GM18909 (cell line): ENCODE data around the gene ABL2.
A peak's percentile ranks its signal among the peaks of the same experiment; 100 is the strongest.
"Not testable (repeated sequence)": the region's sequence is repeated elsewhere in the genome, so short reads cannot be mapped to it uniquely, and the experiment has no call there.

Experiments
- ATAC-seq: cut with Tn5 transposase; IDR thresholded peaks from one replicate; pipeline ENCODE4 v1.9.1; 2021; ENCODE audit warnings: mild to moderate bottlenecking; ENCODE audit not compliant: unreplicated experiment, poor library complexity

The ABL2 gene

DNA sequence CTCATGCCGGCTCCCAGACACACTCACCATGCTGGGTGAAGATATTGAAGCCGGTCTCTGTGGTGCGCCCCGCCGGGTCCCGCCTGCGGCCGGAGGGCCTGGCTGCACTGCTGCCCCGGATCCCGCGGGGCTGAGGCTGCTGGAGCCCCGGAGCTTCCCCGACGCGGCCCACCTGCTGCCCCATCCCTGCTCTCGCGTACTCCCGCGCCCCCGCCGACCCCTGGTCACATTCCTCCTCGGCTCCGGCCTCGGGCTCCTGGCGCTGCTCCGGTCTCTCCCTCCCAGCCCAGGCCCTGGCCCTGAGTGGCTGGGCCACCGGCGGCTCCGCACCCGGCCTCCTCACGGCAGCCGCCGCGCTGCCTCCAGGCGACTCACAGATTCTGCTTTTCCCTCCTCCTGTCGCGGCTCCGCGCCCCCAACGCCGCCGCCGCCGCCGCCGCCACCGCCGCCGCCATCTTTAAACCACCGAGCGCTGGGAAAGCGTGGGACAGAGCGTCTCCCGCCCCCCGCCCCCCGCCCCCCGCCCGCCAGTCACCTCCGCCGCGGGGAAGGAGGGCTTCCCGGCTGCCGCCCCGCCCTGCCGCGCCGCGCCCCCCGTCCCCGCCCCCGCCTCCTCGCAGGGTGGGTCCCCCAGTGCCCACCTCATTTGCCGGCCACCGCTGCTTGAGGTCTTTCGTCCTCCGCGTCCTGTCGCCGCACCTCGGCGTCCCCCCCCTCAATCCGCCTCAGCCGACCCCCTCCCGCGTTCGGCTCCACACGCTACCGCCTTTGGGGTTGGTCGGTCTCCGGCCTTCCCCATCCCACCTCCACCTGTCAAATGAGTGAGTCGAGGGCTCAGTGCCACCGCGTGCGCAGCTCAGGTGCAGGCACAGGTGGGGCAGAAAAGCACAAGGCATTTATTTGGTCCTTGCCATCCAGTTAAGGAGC lies at the start of gene ABL2:
Gene ABL2 (minus strand): TSS at position 464 of the 927 bp plus-strand sequence. CDS start 280 bp downstream, at position 184.
- ATAC-seq: peak; percentile 61

DNA sequence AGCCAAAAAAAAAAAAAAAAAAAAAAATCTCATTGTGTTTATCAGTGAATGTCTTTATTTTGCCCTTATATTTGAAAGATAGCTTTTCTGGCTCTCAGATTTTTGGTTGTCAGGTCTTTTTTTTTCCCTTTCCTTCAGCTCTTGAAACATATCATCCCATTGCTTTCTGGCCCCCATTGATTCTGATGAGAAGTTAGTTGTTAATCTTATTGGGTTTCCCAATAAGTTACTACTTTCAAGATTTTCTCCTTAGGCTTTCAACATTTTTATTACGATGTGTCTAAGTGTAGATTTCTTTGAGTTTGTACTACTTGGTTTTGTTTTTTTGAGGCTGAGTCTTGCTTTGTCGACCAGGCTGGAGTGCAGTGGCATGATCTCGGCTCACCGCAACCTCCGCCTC lies 49.4 kb upstream of the ABL2 start:
- no peak for ATAC-seq

DNA sequence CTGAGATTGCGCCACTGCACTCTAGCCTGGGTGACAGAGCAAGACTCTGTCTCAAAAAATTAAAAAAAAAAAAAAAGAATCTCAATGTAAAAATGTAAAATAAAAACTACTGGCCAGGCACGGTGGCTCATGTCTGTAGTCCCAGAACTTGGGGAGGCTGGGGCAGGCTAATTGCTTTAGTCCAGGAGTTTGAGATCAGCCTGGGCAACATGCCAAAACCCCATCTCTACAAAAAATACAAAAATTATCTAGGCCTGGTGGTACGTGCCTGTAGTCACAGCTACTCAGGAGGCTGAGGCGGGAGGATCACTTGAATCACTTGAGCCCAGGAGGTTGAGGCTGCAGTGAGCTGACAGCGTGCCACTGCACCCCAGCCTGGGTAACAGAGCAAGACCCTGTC lies 44.9 kb upstream of the ABL2 start:
- ATAC-seq: not testable (repeated sequence)

DNA sequence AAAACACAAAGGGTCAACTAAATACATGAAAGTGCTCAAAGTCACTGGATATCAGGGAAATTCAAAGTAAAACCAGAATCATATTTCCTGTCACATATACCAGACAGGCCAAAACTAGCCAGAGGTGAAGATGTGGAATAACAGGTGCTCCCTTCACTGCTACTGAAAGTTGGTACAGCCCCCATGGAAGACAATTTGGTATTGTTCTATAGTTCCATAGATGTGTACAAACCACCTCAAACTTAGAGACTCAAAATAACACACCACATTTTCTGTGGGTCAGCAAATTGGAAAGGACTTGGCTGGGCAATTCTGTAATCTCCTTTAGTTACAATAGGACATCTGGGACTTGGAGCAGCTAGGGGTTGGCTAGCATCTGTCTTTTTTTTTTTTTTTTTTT lies 39.6 kb upstream of the ABL2 start:
- ATAC-seq: no peak

DNA sequence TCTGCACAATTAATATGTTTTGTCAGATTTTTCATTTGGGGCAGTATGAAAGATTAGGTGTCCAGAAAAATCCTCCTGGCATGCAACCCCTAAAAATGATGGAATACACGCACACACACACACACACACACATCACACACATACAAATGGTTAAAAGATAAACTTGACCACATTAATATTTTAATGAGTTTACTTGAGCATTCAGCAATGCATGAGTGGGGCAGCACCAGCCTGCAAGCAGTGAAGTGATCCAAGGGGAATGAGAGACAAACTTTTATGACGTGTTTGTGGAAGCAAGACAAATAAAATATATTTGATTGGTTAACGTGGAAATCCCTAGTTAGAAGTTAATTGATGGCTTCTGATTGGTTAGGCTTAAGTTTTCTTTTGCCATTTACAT lies 35.0 kb upstream of the ABL2 start:
- ATAC-seq: no peak

DNA sequence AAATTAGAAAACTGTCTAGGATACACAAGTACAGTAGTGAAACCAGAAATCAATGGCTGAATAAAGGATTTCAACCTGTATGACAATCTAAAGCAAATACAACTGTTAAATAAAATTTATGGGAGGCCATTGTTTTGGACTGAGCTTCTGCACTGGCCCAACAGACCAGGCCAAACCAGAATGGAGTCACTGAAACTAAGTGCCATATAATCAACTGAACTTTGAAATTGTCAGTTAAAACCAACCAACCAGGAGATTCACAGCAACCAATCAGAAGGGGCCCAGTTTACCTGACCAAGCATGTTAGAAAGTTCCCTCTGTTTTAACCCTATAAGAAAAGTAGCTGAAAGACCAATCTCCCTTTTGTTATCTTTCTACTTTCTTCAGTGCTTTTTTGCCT lies 33.6 kb upstream of the ABL2 start:
- ATAC-seq: no peak

DNA sequence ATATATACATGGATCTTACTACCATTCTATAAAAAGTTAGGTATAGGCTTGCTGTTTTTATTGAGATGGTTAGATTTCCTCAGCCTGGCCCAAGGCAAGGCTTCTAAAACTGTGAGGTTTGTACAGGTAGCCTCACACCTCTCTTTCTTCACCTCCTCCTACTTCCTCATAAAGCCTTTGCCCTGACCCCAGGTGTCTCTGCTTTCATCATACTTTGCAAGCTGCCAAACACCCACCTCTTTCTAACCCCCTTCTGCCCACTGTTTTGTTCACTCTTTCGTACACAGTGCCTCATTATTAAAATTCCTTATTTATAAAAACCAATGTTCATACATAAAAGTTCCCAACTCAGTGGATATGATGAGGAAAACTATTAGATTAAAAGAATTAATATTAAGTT lies 32.7 kb upstream of the ABL2 start:
- ATAC-seq: no peak

DNA sequence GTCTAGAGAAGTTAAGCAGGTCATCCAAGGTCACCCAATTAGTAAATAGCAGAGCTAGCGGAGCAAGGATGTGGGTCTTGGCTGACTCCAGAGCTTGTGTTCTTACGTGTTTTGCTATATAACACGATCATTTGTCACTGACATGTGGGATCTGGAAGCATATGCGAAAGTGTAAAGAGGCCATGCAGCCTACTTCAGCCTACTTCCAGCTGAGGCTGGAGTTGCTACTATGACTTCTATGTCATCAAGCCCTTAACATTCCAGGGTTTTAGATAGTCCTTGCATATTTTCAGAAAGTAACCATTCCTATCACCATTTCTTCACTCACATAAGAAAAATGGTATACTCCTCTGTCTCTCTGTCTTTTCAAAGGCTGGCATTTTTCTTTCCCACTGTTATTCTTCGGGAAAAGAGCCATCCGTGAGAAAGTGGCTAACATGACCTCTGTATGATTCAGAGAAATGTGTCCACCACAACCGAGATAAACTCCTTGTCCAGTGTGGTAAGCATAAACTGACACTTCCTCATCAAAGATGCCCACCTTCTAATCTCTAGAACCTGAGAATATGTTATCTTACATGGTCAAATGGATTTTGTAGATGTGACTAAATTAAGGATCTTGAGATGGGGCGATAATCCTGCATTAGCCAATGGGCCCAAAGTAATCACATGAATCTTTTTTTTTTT lies 24.0 kb upstream of the ABL2 start:
- ATAC-seq: no peak

DNA sequence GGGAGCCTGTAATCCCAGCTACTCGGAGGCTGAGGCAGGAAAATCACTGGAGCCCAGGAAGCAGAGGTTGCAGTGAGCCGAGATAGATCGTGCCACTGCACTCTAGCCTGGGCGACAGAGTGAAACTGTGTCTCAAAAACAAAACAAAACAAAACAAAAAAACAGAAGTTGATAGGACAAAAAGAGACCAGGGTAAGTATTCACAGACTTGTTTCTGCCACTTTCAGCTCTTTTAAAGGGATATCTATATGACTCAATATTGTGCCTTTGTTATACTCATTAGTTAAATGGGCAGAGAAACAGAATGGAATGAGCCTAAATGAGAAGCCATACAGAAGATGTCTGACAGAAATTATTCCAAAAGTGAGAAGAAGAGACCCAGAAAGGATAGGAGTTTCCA lies 23.1 kb upstream of the ABL2 start:
- ATAC-seq: no peak

DNA sequence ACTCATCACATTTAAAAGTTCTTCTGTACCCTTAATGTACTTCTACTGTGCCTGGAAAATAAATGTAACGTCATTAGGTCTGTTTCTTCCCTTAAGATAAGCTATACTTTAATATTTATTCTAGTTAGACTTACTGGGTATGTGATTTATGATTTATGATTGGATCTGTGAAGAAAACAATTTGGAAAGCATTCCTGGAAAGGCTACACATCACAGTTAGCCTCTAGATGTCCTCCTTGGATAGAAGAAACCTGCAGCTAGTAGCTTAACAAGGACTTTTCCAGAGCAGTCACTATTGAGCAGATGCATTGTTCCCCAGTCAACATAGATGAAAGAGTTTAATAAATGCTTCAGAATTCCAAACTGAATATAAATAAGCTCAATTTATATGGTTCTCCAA lies 22.2 kb upstream of the ABL2 start:
- no peak for ATAC-seq

DNA sequence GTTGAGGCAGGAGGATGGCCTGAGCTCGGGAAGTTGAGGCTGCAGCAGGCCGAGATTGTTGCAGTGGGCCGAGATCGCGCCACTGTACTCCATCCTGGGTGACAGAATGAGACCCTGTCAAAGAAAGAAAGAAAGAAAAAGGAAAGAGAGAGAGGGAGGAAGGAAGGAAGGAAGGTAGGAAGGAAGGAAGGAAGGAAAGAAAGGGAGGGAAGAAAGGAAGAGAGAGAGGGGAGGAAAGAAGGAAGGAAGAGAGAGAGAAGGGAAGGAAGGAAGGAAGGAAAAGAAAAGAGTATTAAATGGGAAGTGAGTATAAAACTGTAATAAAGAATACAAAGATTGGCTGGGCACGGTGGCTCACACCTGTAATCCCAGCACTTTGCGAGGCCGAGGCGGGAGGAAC lies 18.4 kb upstream of the ABL2 start:
- no peak for ATAC-seq

DNA sequence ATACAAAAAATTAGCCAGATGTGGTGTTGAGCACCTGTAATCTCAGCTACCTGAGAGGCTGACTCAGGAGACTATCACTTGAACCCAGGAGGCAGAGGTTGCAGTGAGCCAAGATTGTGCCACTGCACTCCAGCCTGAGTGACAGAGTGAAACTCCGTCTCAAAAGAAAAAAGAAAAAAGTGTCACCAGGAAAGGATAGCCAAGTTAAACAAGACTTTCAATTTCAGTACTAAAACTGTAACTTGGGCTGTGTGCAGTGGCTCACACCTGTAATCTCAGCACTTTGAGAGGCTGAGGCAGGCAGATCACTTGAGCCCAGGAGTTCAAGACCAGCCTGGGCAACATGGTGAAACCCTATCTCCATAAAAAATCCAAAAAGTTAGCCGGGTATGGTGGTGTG lies 15.9 kb upstream of the ABL2 start:
- not testable (repeated sequence) for ATAC-seq

DNA sequence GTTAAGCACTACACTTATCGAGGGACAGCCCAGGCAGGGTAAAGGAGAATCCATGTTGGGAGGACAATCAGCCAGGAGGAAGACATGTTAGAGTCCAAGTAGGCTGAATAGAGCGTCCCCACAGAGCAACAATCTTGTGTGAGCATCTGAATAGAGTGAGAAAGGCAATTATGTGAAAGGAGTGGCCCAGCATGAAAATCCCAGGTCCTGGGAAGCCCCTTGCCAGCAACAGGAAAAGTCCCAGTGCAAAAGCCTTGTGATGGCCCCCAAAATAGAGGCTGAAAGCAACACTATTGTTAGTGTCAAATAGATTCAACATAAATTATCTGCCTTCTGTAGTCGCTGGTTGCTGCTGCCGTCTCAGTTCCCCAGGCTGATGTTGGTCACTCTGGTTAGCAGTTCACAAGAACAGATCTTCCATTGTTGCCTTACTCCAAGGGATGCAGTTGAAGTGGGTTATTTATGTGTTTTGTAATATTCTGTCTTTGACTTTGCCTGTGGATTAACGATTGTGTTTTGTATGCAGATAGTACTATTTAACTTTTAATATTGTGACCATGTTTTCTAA lies 12.1 kb upstream of the ABL2 start:
- ATAC-seq: no peak

DNA sequence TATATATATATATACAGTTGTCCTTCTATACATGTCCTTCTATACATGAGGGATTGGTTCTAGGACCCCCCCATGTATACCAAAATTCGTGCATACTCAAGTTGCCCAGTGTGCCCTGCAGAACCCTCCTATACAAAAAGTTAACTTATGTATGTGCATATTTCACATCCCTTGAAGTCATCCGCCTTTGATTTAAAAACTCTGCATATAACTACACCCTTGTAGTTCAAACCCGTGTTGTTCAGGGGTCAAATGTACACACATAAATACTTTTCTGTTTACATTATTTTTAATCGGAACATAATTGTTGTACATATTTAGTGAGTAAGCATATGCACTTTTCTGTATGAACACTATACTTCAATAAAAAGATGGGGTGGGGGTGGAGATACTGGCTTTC lies 7.7 kb upstream of the ABL2 start:
- no peak for ATAC-seq

DNA sequence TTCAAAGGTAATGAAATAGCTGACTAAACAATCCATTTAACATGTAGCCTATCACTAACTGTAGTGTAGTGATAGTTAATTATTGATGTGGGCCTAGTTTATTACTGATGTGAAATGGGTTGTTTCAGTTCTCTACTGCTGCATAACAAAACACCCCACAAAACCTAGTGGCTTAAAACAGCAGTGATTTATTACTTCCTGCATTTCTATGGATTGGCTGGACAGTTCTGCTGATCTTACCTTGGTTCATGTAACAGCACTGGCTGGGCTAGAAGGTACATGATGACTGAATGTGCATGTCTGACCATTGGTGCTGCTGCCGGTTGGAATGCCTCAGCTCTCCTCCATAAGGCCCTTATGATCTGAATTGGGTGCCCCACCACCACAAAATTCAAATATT lies 5.4 kb upstream of the ABL2 start:
- ATAC-seq: no peak

DNA sequence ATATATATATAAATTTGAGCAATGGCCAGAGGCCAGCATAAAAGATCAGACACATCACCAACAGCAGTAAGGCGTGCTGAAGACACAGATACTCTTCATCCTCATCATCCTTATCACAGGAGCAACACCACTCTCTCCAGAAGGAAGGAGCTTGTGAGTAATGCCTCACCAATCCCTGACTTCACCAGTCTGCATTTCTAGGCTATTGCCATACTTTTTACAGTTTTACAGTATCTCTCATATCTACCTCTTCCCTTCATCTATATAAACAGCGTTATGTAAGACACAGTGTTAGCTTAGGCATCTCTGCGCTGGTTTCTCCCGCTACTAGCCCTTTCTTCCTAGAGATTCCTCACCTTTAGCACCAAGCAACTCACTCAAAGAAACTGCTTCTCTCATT lies 2.4 kb upstream of the ABL2 start:
- no peak for ATAC-seq

DNA sequence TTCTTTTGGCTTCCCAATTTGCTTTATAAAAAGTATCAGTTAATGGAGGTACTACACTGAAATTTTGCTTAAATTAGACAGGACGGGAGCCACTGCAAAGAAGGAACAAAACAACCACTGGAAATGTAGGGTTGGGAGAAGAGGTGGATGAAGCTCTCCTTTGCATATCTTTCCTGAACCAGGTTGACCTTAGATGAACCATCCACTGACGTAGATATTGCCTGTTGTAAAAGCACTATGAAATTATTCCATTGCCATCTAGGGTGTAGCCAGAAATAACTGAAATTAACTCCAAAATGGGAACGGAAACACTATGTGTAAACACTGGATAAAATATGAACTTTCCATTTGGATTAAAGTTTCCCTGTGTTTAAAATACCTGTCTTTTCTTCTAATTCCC lies 1.2 kb upstream of the ABL2 start:
- ATAC-seq: no peak

DNA sequence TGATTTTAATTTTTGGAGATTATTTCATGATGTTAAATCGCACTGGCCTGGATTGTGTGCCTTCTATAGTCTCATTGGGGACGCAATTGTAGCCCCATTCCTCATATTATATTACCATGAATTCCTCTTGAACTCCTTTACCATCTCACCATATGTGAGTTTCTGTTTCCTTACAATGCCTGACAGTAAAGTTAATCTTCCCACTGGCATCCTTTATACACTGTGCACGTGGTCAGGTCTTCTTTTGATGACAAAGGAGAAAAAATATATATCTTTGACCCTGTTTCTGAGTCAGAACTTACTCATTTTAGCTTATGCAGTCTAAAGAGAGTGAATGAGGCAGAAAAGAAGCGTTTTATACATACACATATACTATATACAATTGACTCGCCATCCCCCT lies 774 bp upstream of the ABL2 start:
- no peak for ATAC-seq

DNA sequence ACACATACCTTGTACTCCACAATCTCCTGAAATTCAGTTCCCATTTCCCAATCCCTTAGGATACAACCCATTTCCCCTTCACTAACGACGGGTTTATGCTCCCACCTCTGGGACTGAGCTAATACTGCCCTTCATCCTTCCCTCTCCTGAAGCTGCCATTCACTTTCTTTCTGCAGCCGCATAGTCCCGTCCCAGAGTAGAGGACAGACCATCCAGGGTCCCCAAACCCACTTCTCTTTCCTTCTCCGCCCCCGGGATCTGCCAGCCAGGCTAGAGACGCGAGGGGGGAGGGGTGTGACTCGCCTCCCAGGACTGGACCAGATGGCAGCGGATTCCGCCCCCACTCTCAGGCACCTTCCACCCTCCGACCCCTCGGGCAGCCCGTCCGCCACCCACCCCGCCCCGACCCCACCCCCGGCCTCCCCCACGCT lies 679 bp downstream of the ABL2 start:
- ATAC-seq: peak; percentile 29

DNA sequence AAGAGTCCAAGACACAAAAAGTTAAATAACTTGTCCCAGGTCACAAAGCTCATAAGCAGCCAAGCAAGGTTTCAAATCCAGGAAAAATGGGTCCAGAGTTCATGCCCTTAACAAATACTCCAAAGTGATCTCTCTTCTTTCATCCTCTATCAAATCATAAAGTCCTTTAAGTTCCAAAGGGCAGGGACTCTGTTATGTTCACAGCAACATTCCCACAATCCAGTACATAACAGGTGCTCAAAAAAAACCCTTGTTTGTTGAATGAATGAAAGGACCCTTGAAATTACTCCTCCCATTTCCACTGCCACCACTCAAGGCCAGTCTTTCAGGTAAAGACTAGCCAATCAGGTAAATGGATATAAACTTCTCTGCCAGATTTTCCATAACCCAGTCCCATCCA lies 2.7 kb downstream of the ABL2 start:
- no peak for ATAC-seq

DNA sequence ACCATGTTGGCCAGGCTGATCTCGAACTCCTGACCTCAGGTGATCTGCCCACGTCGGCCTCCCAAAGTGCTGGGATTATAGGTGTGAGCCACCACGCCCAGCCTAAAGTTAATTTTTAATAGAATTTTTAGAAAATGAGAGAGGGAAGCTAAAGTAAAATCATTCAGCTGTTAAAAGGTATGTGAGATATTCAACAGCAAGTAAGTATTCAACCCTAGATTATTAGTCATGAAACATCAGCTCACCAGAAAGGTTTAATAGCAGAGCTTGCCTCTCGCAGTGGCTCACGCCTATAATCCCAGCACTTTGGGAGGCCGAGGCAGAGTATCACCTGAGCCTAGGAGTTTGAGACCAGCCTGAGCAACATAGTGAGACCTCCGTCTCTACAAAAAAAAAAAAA lies 5.0 kb downstream of the ABL2 start:
- ATAC-seq: not testable (repeated sequence)
